Activated B cell treated with CpG ODN at 0.5 μM for 24 hours (primary cell): ENCODE measurements around the gene FMO2. TPM values are rescaled to one million over a fixed set of nuclear protein-coding genes. Genes with fewer than 3 reads are reported as not detected.

Source experiments
- ATAC-seq: fragments of 200-7000 bp; cut with Tn5 transposase; one replicate; pipeline ENCODE4 v1.10.0; 2021; ENCODE audit warnings: low read depth, mild to moderate bottlenecking, moderate library complexity
- CTCF ChIA-PET: fragments of 350-600 bp; sonication (Branson Sonifier 250); formaldehyde crosslinking; loops from one replicate; lab custom pipeline; 2021; ENCODE audit warnings: antibody characterized with exemption; lab: Charles Lee
- POLR2A ChIA-PET: fragments of 350-600 bp; sonication (Branson Sonifier 250); formaldehyde crosslinking; loops from one replicate; lab custom pipeline; 2021; ENCODE audit warnings: antibody characterized with exemption; lab: Charles Lee
- DNase-seq: peaks from one replicate; pipeline ENCODE4 v3.0.0; 2022
- H3K27ac Mint-ChIP-seq: one replicate; pipeline ENCODE4 v1.8.0; 2020; ENCODE audit warnings: mixed read lengths
- H3K27me3 Mint-ChIP-seq: one replicate; pipeline ENCODE4 v1.8.0; 2021; ENCODE audit warnings: mixed read lengths
- H3K36me3 Mint-ChIP-seq: one replicate; pipeline ENCODE4 v1.8.0; 2021; ENCODE audit warnings: low read depth, mixed read lengths
- H3K4me1 Mint-ChIP-seq: one replicate; pipeline ENCODE4 v1.8.0; 2021; ENCODE audit warnings: mixed read lengths
- H3K4me3 Mint-ChIP-seq: one replicate; pipeline ENCODE4 v1.8.0; 2020; ENCODE audit warnings: mild to moderate bottlenecking, mixed read lengths
- H3K9me3 Mint-ChIP-seq: one replicate; pipeline ENCODE4 v1.8.0; 2020; ENCODE audit warnings: mixed read lengths
- intact Hi-C: fragments of 100-400 bp; cut with micrococcal nuclease; formaldehyde crosslinking; loops from one replicate; pipeline ENCODE4 v1.15.1; 2024
- total RNA-seq: library from RNA; stranded (reverse); gene quantifications from 2 replicates; pipeline ENCODE4 v1.2.3, GENCODE V29; 2022
- TF ChIP-seq, protein P1 (sequence below): fragments of 200-600 bp; IDR thresholded peaks from one replicate; pipeline ENCODE4 v1.8.0; 2022; ENCODE audit warnings: antibody characterized with exemption, mild to moderate bottlenecking

FMO2 gene
- not detected in 2 replicates for total RNA-seq

DNA sequence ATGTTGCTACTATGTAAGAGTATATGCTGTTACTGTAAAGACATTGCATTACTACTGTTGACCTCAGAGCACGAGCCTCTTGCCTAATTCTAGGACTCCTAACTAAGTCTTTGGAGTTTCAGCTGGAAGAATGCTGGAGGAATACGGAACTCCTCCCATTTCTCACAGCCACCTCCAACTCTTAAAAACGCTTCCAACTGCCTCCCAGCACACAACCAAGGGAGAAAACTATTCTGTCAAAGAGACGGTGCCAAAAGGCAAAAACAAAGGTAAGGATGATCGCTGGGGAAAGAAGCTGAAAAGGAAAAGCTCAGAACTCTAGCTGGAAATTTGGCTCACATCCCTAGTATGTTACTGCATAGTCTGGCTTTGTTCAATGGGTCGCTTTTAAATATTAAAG lies at the start of gene FMO2:
FMO2 (plus strand) TSS at position 210 of the 400 bp plus-strand sequence. CDS start 414 bp downstream, outside the sequence.
- H3K27me3 Mint-ChIP-seq = peaks cover 7% of the 10 kb centered on the region
- ChIA-PET POLR2A (no interaction called here), CTCF (no interaction called here)
- TF ChIP-seq, protein P1, sequence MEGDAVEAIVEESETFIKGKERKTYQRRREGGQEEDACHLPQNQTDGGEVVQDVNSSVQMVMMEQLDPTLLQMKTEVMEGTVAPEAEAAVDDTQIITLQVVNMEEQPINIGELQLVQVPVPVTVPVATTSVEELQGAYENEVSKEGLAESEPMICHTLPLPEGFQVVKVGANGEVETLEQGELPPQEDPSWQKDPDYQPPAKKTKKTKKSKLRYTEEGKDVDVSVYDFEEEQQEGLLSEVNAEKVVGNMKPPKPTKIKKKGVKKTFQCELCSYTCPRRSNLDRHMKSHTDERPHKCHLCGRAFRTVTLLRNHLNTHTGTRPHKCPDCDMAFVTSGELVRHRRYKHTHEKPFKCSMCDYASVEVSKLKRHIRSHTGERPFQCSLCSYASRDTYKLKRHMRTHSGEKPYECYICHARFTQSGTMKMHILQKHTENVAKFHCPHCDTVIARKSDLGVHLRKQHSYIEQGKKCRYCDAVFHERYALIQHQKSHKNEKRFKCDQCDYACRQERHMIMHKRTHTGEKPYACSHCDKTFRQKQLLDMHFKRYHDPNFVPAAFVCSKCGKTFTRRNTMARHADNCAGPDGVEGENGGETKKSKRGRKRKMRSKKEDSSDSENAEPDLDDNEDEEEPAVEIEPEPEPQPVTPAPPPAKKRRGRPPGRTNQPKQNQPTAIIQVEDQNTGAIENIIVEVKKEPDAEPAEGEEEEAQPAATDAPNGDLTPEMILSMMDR = no peak
- H3K27ac Mint-ChIP-seq = no peak within 1 kb of the TSS
- no peaks in the 10 kb centered on the region for H3K36me3 Mint-ChIP-seq
- no peaks in the 10 kb centered on the region for H3K9me3 Mint-ChIP-seq
- DNase-seq (no peak), ATAC-seq (no peak)
- intact Hi-C loops = loop anchor here (5.0 kb wide), 1 partner anchor 1258 kb away; no protein-coding TSS in a partner anchor
- no peak within 1 kb of the TSS for H3K4me3 Mint-ChIP-seq
- no peaks in the 10 kb centered on the region for H3K4me1 Mint-ChIP-seq

DNA sequence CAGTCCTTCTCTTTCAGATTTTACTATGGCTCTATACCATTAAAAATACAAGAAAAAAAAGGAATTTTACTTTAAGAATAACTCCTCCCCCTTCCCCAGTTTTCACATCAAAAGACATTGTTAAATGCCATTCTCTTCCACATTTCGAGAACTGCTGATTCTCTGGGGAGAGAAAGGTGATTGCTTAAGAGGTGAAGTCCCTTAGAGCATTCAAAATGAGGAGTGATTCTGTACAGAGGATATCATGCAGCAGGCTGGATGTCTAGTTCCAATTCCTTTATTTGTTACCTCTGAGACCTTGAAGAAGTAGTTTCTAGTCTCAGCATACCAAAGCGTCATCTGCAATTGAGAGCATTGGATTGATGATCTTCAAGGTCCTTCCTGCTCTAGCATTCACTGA lies 47.5 kb upstream of the FMO2 start:
- H3K36me3 Mint-ChIP-seq = no peaks in the 10 kb centered on the region
- no peaks in the 10 kb centered on the region for H3K4me1 Mint-ChIP-seq
- peaks cover 10% of the 10 kb centered on the region for H3K27me3 Mint-ChIP-seq
- intact Hi-C loops = no loop called here
- DNase-seq (no peak), ATAC-seq (no peak)
- H3K9me3 Mint-ChIP-seq = peaks cover 5% of the 10 kb centered on the region
- CTCF ChIA-PET = no interaction called here
- POLR2A ChIA-PET = no interaction called here
- no peak overlapping the region for H3K27ac Mint-ChIP-seq
- TF ChIP-seq, protein P1 = no peak
- no peak overlapping the region for H3K4me3 Mint-ChIP-seq

GRCh38 chr1:171138980-171139379 lies 46.1 kb upstream of the FMO2 start:
- CTCF ChIA-PET = no interaction called here
- H3K4me3 Mint-ChIP-seq = no peak overlapping the region
- no peaks in the 10 kb centered on the region for H3K9me3 Mint-ChIP-seq
- intact Hi-C loops = no loop called here
- no peaks in the 10 kb centered on the region for H3K36me3 Mint-ChIP-seq
- TF ChIP-seq, protein P1 = no peak
- ATAC-seq (no peak), DNase-seq (no peak)
- no peaks in the 10 kb centered on the region for H3K4me1 Mint-ChIP-seq
- no peak overlapping the region for H3K27ac Mint-ChIP-seq
- POLR2A ChIA-PET = no interaction called here
- peaks cover 10% of the 10 kb centered on the region for H3K27me3 Mint-ChIP-seq

- ATAC-seq (no peak), DNase-seq (no peak)
- TF ChIP-seq, protein P1 = no peak
- ChIA-PET CTCF (no interaction called here), POLR2A (no interaction called here)
- Mint-ChIP-seq H3K9me3 (no peaks in the 10 kb centered on the region), H3K4me3 (no peak overlapping the region), H3K4me1 (no peaks in the 10 kb centered on the region), H3K36me3 (no peaks in the 10 kb centered on the region), H3K27ac (no peak overlapping the region), H3K27me3 (peaks cover 10% of the 10 kb centered on the region)
- intact Hi-C loops = no loop called here
Observed at GRCh38 chr1:171139890-171140289, 45.2 kb upstream of the FMO2 start.

- peaks cover 10% of the 10 kb centered on the region for H3K27me3 Mint-ChIP-seq
- no peak overlapping the region for H3K4me3 Mint-ChIP-seq
- no peak for DNase-seq
- H3K27ac Mint-ChIP-seq = no peak overlapping the region
- ChIA-PET POLR2A (no interaction called here), CTCF (no interaction called here)
- no peaks in the 10 kb centered on the region for H3K36me3 Mint-ChIP-seq
- H3K9me3 Mint-ChIP-seq = no peaks in the 10 kb centered on the region
- no peaks in the 10 kb centered on the region for H3K4me1 Mint-ChIP-seq
- ATAC-seq = no peak
- TF ChIP-seq, protein P1 = no peak
- intact Hi-C loops = no loop called here
Observed at GRCh38 chr1:171140401-171140800, 44.7 kb upstream of the FMO2 start.
